Measurements from ENCODE around the gene DHTKD1.
"Not testable (repeated sequence)": the region's sequence is repeated elsewhere in the genome, so short reads cannot be mapped to it uniquely, and the experiment has no call there.

The DHTKD1 gene

GRCh38 chr10:12071441-12071840 is 2.7 kb downstream of the DHTKD1 start:
- DNase-seq, result not testable (repeated sequence)

DNA sequence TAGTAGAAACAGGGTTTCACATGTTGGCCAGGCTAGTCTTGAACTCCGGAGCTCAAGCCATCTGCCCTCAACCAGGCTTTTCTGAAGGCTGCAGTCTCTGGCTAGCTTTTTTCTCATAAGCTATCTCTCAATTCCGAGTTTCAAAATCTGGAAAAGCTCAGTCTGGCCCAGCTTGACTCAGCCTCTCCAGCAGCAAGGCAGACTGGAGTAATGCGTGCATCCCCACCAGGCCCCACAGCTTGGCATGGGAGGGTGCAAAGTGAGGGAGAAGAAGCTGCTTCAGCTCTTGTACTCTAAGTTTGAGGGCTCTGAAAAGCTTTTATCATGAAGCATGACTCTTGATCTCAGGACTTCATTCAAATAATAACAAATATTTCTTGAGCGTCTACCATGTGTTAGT is 4.8 kb downstream of the DHTKD1 start:
- DNase-seq, result no peak

DNA sequence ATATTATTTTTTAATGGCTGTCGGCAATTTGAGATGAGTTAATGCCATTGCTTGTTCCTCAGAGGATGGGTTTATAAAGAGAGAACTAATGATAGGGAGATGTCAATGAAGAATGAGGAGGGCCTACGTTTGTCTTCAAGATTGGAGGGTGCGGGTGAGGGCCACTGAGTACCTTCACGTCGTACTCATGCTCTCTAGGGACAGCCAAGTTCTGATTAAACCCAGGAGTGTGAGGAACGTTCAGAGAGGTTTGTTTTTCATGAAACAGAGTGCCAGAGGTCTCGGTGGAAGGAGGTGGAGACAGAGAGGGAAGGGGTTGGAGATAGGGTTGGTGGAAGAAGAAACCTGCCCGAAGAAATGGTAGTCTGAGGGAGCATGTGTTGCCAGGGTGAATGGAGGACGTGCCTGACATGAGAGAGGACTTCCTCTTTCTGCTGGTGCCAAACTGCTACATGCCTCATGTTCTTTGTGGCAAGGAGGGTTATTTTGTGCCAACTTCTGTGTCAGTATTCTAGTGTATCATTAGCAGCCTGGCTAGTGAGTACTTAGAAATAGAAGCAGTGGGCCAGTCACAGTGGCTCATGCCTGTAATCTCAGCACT is 8.9 kb downstream of the DHTKD1 start:
- DNase-seq, result no peak

GRCh38 chr10:12081470-12081869 is 12.7 kb downstream of the DHTKD1 start:
- DNase-seq, result no peak

DNA sequence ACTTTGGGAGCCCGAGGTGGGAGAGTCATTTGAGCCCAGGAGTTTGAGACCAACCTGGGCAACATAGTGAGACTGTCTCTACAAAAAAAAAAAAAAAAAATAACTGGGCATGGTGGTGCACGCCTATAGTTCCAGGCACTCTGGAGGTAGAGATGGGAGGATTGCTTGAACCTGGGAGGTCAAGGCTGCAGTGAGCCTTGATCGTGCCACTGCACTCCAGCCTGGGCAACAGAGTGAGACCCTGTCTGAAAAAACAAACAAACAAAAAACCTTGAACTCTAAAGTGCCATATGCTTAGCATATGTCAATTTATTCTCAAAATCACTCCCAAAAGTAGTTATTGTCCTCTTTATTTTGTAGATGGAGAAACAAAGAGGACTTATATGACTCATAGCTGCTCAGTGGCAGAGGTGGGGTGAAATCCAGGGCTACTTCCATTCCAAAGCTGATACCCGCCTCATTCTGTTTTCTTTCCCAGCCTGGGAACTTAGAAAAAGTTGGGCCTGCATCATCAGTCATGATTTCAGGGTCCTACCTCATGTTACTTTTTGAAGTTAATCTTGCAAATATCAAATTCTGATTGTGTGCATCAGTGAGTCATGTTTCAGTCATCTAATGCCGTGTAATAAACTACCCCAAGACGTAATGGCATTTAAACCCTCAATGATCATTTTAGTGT is 13.3 kb downstream of the DHTKD1 start:
- DNase-seq, result no peak

DNA sequence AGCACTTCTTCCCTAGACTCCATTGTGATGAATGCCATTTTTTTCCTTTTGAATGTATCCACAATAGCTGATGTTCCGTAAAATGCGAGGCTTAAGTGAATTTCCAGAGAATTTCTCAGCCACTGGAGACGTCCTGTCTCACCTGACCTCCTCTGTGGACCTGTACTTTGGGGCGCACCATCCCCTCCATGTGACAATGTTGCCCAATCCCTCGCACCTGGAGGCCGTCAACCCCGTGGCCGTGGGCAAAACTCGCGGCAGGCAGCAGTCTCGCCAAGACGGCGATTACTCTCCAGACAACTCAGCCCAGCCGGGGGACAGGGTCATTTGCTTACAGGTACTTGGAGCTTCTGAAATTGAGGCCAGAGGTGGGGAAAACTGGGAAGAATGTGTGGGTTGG is 20.2 kb downstream of the DHTKD1 start:
- no peak for DNase-seq

- DNase-seq, result no peak
Measured at GRCh38 chr10:12091421-12091820, 22.7 kb downstream of the DHTKD1 start.

GRCh38 chr10:12097361-12097760 is 28.6 kb downstream of the DHTKD1 start:
- not testable (repeated sequence) for DNase-seq

DNA sequence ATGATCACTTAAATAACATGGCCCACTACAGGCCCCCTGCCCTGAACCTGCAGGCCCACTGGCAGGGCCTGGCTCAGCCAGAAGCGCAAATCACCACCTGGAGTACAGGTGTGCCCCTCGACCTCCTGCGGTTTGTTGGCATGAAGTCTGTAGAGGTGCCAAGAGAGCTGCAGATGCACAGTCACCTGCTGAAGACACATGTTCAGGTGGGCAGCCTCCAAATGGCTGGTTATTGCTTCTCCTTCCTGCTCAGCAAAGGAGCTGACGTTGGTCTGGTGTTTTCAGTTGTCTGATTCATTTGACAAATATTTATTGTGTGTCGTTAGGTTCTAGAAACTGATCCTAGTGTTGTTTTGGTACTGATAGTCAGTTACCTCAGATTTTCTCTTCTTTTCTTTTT is 29.0 kb downstream of the DHTKD1 start:
- no peak for DNase-seq

- no peak for DNase-seq
Measured at GRCh38 chr10:12098966-12099365, 30.2 kb downstream of the DHTKD1 start.

DNA sequence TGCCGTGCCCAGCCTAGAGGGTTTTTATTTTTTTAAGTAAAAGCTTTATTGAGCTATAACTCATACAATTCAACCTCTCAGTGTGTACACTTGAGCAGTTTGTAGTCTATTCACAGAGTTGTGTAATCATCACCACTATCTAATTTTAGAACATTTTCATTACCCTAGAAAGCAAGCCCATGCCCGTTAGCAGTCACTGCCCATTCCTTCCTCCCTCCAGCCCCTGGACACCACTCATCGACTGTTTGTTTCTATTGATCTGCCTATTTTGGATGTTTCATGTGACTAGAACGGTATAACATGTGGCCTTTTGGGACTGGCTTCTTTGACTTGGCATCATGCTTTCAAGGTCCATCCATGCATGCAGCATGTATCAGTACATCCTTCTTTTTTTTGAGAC is 35.0 kb downstream of the DHTKD1 start:
- no peak for DNase-seq

DNA sequence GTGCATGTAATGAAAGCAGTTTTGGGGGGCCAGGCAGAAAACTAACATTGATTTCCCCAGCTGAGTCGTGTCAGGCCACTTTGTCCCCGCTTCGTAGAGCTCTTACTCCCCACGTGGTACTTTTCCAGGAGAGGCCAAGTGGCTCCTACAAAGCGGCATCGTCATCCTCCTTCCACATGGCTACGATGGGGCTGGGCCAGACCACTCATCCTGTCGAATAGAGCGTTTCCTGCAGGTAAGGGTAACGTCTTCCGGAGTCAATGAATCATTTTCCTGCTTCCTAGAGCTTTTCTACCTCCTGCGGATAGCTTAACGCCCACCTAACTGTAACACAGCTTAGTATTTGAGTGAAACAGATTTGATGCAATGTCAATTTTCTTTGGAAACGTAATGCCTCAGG is 39.0 kb downstream of the DHTKD1 start:
- no peak for DNase-seq

GRCh38 chr10:12109286-12109685 is 40.5 kb downstream of the DHTKD1 start:
- no peak for DNase-seq

DNA sequence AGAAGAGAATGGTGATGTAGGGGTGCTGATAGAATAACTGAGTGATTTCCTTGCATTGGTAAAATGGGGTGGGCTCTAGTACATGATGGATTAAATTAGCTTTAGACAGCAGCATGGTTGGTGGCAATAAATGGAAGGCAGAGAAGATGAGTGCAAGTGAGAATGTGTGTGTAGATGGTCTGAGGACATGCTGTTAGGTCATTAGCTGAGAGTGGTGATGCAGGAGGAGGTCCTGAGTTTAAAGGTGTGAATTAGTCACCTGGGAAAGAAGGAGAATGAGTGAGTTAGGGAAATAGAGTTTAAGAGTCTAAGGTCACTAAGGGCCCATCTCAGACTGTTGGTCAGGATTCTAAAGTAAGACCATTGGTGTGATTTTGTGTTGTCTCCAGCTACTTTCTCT is 42.8 kb downstream of the DHTKD1 start:
- DNase-seq, result no peak

DNA sequence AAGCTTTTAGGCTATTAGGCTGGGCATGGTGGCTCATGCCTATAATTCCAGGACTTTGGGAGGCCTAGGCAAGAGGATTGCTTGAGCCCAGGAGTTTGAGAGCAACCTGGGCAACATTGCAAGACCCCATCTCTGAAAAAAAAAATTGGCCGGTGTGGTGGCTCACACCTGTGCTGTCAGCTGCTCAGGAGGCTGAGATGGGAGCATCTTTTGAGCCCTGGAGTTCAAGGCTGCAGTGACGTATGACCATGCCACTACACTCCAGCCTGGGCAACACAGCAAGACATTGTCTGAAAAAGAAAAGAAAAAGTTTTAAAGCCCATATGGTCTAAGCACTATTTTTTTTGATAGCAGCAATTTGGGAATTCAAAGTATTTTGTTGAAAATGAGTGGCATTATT is 44.9 kb downstream of the DHTKD1 start:
- no peak for DNase-seq

GRCh38 chr10:12121673-12122072 is 52.9 kb downstream of the DHTKD1 start:
- no peak for DNase-seq

- DNase-seq, result peak; percentile 89 to 98 (median 92)
Measured at GRCh38 chr10:12129222-12130111, 60.7 kb downstream of the DHTKD1 start, which contains the start of gene SEC61A2. Gene SEC61A2, plus strand, starts transcription at chr10:12129677. Its CDS starts 111 bp downstream, at chr10:12129788.

- no peak for DNase-seq
Measured at GRCh38 chr10:12130237-12130872, 61.6 kb downstream of the DHTKD1 start.

GRCh38 chr10:12135631-12136030 is 66.9 kb downstream of the DHTKD1 start:
- DNase-seq, result no peak

DNA sequence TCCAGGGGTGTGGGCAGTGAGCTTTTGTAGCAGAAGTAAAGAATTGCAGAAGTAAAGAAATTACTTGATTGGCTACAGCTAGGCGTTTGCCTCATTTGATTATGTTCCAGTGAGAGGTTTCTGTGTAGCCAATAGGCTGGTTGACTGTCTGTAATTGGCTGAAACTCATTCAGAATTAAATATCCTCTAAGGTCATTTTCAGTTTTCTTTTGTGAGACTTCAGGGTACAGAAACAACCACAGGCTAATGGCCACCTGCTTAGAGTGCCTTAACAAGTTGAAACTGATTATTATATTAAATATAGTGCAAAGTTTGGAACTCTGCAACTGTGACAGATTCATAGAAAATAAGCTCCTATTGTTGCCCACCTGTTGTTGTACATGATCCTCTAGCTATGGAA is 71.3 kb downstream of the DHTKD1 start:
- no peak for DNase-seq

DNA sequence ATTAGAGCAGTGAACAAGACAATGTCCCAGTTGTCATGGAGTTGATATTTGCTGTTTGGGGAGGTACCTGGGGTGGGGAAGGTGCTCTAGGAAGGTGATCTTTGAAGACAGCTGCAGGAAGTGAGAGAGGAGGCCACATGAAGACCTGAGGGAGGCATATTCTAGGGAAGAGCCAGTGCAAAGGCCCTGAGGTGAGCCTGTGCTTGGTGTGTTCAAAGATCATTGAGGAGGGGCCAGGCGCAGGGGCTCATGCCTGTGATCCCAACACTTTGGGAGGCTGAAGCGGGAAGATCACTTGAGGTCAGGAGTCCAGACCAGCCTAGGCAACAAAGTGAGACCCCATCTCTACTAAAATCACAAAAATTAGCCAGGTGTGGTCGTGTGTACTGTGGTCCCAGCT is 75.8 kb downstream of the DHTKD1 start:
- DNase-seq, result no peak

DNA sequence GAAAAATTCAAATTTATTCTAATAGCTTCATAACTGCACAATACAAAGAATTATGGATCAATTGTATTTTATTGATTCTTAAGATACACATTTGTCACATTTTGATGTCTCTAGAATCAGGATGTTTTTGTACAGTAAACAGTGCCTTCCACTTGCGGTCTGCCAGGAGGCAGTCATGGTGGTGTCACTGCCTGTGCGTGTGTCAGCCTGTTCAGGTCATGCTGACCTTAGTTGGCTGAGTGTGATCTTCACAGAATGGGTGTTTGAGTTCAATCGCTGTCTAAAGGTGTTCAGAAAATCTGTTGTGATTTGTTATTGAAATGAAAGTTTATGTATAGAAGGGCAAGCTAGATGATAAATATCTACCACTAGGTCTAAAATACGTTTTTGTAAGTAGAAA is 81.4 kb downstream of the DHTKD1 start:
- DNase-seq, result no peak

- no peak for DNase-seq
Measured at GRCh38 chr10:12154516-12154915, 85.8 kb downstream of the DHTKD1 start.
